Keratinocyte (primary cell): ENCODE results near the gene FHL1.

Experiments
- CTCF ChIP-seq, 3 experiments: IDR thresholded peaks in 1 of 3; conservative IDR thresholded peaks in 1 of 3; optimal IDR thresholded peaks in 1 of 3; 2 replicates in 2 of 3; 3 replicates in 1 of 3; pipeline versions ENCODE3 to v1.5.1; 2011; ENCODE audit warnings: low read length in 3 of 3, mild to moderate bottlenecking in 3 of 3, moderate library complexity in 2 of 3, control low read depth in 1 of 3, inconsistent platforms in 1 of 3; ENCODE audit not compliant: insufficient read depth in 2 of 3; ENCODE audit errors: extremely low read depth in 1 of 3
- EZH2 ChIP-seq: IDR thresholded peaks from one replicate; pipeline ENCODE4 v1.6.1; 2012; ENCODE audit warnings: inconsistent platforms, mild to moderate bottlenecking, low read length, moderate library complexity

GRCh38 chrX:136162827-136163570, 15.7 kb downstream of the FHL1 start:
- no peak for TF ChIP-seq EZH2
- peak; percentile 62 to 84 (median 78) for TF ChIP-seq CTCF (optimal IDR thresholded peaks at IDR 0.05 in 1 of 3, IDR thresholded peaks at IDR 0.05 in 1 of 3, conservative IDR thresholded peaks at IDR 0.05 in 1 of 3; ENCODE audit: extremely low read depth in 1 of 3, insufficient read depth in 2 of 3, low read length in 3 of 3)
